ENCODE data around the gene CLN6.
"Not testable (repeated sequence)": the region's sequence is repeated elsewhere in the genome, so short reads cannot be mapped to it uniquely, and the experiment has no call there.

The CLN6 gene

GRCh38 chr15:68217341-68217740 lies 12.2 kb downstream of the CLN6 start:
- Histone ChIP-seq H3K9me2 (replicated peaks; ENCODE audit: low read depth, low read length) (no peaks in the 10 kb centered on the region), H3K4me2 (ENCODE audit: low read depth, low read length, poor library complexity, severe bottlenecking) (no peak overlapping the region), H3K4me1 (ENCODE audit: insufficient read depth, low read length, poor library complexity, severe bottlenecking) (no peaks in the 10 kb centered on the region), H4K20me1 (ENCODE audit: insufficient read depth, low read length, poor library complexity, severe bottlenecking) (peaks cover 22% of the 10 kb centered on the region), H3K9ac (ENCODE audit: low read depth, low read length, poor library complexity, severe bottlenecking) (no peak overlapping the region), H3K27me3 (ENCODE audit: insufficient read depth, low read length, poor library complexity, severe bottlenecking) (no peaks in the 10 kb centered on the region), H3K9me3 (ENCODE audit: insufficient read depth, low read depth, low read length) (no peaks in the 10 kb centered on the region), H2AFZ (ENCODE audit: low read length) (no peak overlapping the region), H3K4me3 (ENCODE audit: low read length, poor library complexity, severe bottlenecking) (no peak overlapping the region), H3K79me2 (ENCODE audit: insufficient read depth, low read length) (peaks cover 73% of the 10 kb centered on the region), H3K36me3 (ENCODE audit: insufficient read depth, low read length) (peaks cover 44% of the 10 kb centered on the region; the same call in 1 of the 2 replicates), H3F3A (ENCODE audit: low read depth) (no peaks in the 10 kb centered on the region)
- no peak for TF ChIP-seq CTCF (conservative IDR thresholded peaks at IDR 0.05; ENCODE audit: low read length)
- TF ChIP-seq EZH2phosphoT487 (IDR thresholded peaks at IDR 0.05; ENCODE audit: borderline replicate concordance) = no peak

- no peak for TF ChIP-seq EZH2phosphoT487 (IDR thresholded peaks at IDR 0.05; ENCODE audit: borderline replicate concordance)
- TF ChIP-seq CTCF (conservative IDR thresholded peaks at IDR 0.05; ENCODE audit: low read length) = no peak
- Histone ChIP-seq H3K4me3 (ENCODE audit: low read length, poor library complexity, severe bottlenecking) (no peak overlapping the region), H3K9ac (ENCODE audit: low read depth, low read length, poor library complexity, severe bottlenecking) (no peak overlapping the region)
These were observed 14.7 kb downstream of the CLN6 start for GRCh38 chr15:68214838-68215254.

GRCh38 chr15:68213991-68214837 lies 15.3 kb downstream of the CLN6 start:
- peaks cover 47% of the 10 kb centered on the region; the same call in 1 of the 2 replicates for H3K36me3 ChIP-seq (ENCODE audit: insufficient read depth, low read length)
- no peak overlapping the region for H2AFZ ChIP-seq (ENCODE audit: low read length)
- H3K4me1 ChIP-seq (ENCODE audit: insufficient read depth, low read length, poor library complexity, severe bottlenecking) = no peaks in the 10 kb centered on the region
- H3K9ac ChIP-seq (ENCODE audit: low read depth, low read length, poor library complexity, severe bottlenecking) = no peak overlapping the region
- TF ChIP-seq CTCF (conservative IDR thresholded peaks at IDR 0.05; ENCODE audit: low read length) = no peak
- TF ChIP-seq EZH2phosphoT487 (IDR thresholded peaks at IDR 0.05; ENCODE audit: borderline replicate concordance) = no peak
- no peak overlapping the region for H3K4me2 ChIP-seq (ENCODE audit: low read depth, low read length, poor library complexity, severe bottlenecking)
- H3K27me3 ChIP-seq (ENCODE audit: insufficient read depth, low read length, poor library complexity, severe bottlenecking) = no peaks in the 10 kb centered on the region
- H3K9me2 ChIP-seq (replicated peaks; ENCODE audit: low read depth, low read length) = no peaks in the 10 kb centered on the region
- H3F3A ChIP-seq (ENCODE audit: low read depth) = no peaks in the 10 kb centered on the region
- H4K20me1 ChIP-seq (ENCODE audit: insufficient read depth, low read length, poor library complexity, severe bottlenecking) = peaks cover 24% of the 10 kb centered on the region
- H3K4me3 ChIP-seq (ENCODE audit: low read length, poor library complexity, severe bottlenecking) = no peak overlapping the region
- no peaks in the 10 kb centered on the region for H3K9me3 ChIP-seq (ENCODE audit: insufficient read depth, low read depth, low read length)
- H3K79me2 ChIP-seq (ENCODE audit: insufficient read depth, low read length) = peaks cover 48% of the 10 kb centered on the region

More at GRCh38 chr15:68214838-68215254, 14.7 kb downstream of the CLN6 start:
- peaks cover 28% of the 10 kb centered on the region for H4K20me1 ChIP-seq (ENCODE audit: insufficient read depth, low read length, poor library complexity, severe bottlenecking)
- H3K79me2 ChIP-seq (ENCODE audit: insufficient read depth, low read length) = peaks cover 55% of the 10 kb centered on the region
- no peaks in the 10 kb centered on the region for H3K9me3 ChIP-seq (ENCODE audit: insufficient read depth, low read depth, low read length)
- H3K4me2 ChIP-seq (ENCODE audit: low read depth, low read length, poor library complexity, severe bottlenecking) = no peak overlapping the region
- H3K9me2 ChIP-seq (replicated peaks; ENCODE audit: low read depth, low read length) = no peaks in the 10 kb centered on the region
- peaks cover 44% of the 10 kb centered on the region; the same call in 1 of the 2 replicates for H3K36me3 ChIP-seq (ENCODE audit: insufficient read depth, low read length)
- H3K27me3 ChIP-seq (ENCODE audit: insufficient read depth, low read length, poor library complexity, severe bottlenecking) = no peaks in the 10 kb centered on the region
- H3K4me1 ChIP-seq (ENCODE audit: insufficient read depth, low read length, poor library complexity, severe bottlenecking) = no peaks in the 10 kb centered on the region
- H3F3A ChIP-seq (ENCODE audit: low read depth) = no peaks in the 10 kb centered on the region
- H2AFZ ChIP-seq (ENCODE audit: low read length) = no peak overlapping the region

GRCh38 chr15:68213491-68213845 lies 16.1 kb downstream of the CLN6 start:
- not testable (repeated sequence) for H3K4me3 ChIP-seq (ENCODE audit: low read length, poor library complexity, severe bottlenecking); H3K9me3 ChIP-seq (ENCODE audit: insufficient read depth, low read depth, low read length); H3K27me3 ChIP-seq (ENCODE audit: insufficient read depth, low read length, poor library complexity, severe bottlenecking); H2AFZ ChIP-seq (ENCODE audit: low read length); H3K9me2 ChIP-seq (replicated peaks; ENCODE audit: low read depth, low read length); H3K4me1 ChIP-seq (ENCODE audit: insufficient read depth, low read length, poor library complexity, severe bottlenecking); H3K4me2 ChIP-seq (ENCODE audit: low read depth, low read length, poor library complexity, severe bottlenecking); H3K9ac ChIP-seq (ENCODE audit: low read depth, low read length, poor library complexity, severe bottlenecking); H3F3A ChIP-seq (ENCODE audit: low read depth)
- Histone ChIP-seq H3K79me2 (ENCODE audit: insufficient read depth, low read length) (peaks cover 41% of the 10 kb centered on the region), H3K36me3 (ENCODE audit: insufficient read depth, low read length) (peaks cover 41% of the 10 kb centered on the region; the same call in 1 of the 2 replicates), H4K20me1 (ENCODE audit: insufficient read depth, low read length, poor library complexity, severe bottlenecking) (peaks cover 17% of the 10 kb centered on the region)
